Astrocyte (in vitro differentiated cells and primary cell): ENCODE results near the gene YTHDF1. TPM values are rescaled to one million over a fixed set of nuclear protein-coding genes. Genes with fewer than 3 reads are reported as not detected.

ENCODE experiments used
- DNase-seq: peaks from one replicate; pipeline ENCODE4 v3.0.0-alpha.2; 2010; ENCODE audit warnings: low read depth
- FAIRE-seq: peaks from 2 replicates; lab custom pipeline; 2011; peaks lifted over from hg19 to GRCh38; lab: Jason Lieb, UNC
- H2AFZ ChIP-seq: 2 replicates; pipeline ENCODE4 v1.6.0; 2012; ENCODE audit warnings: low read depth, low read length, inconsistent platforms
- H3K27ac ChIP-seq: 2 replicates; pipeline ENCODE4 v1.5.1; 2011; ENCODE audit warnings: low read depth, low read length, inconsistent platforms
- H3K27me3 ChIP-seq: 2 replicates; pipeline ENCODE4 v1.6.0; 2011; ENCODE audit warnings: low read length, inconsistent platforms; ENCODE audit not compliant: insufficient read depth
- H3K36me3 ChIP-seq: 2 replicates; pipeline ENCODE4 v1.5.1; 2011; ENCODE audit warnings: low read length, inconsistent platforms; ENCODE audit not compliant: insufficient read depth
- H3K4me1 ChIP-seq: 2 replicates; pipeline ENCODE4 v1.5.1; 2011; ENCODE audit warnings: low read length, inconsistent platforms; ENCODE audit not compliant: insufficient read depth
- H3K4me2 ChIP-seq: 2 replicates; pipeline ENCODE4 v1.6.0; 2012; ENCODE audit warnings: low read length, inconsistent platforms
- H3K4me3 ChIP-seq: 2 replicates; pipeline ENCODE4 v1.5.1; 2011; ENCODE audit warnings: low read depth, mild to moderate bottlenecking, low read length, inconsistent platforms; ENCODE audit not compliant: insufficient read depth
- H3K79me2 ChIP-seq: 2 replicates; pipeline ENCODE4 v1.6.0; 2012; ENCODE audit warnings: mild to moderate bottlenecking, low read length, inconsistent platforms; ENCODE audit not compliant: insufficient read depth
- H3K9ac ChIP-seq: 2 replicates; pipeline ENCODE4 v1.6.0; 2012; ENCODE audit warnings: mild to moderate bottlenecking, low read length, inconsistent platforms
- H3K9me3 ChIP-seq: 2 replicates; pipeline ENCODE4 v1.5.1; 2012; ENCODE audit warnings: low read depth, mild to moderate bottlenecking, low read length, inconsistent platforms; ENCODE audit not compliant: insufficient read depth
- H4K20me1 ChIP-seq: 2 replicates; pipeline ENCODE4 v1.6.0; 2012; ENCODE audit warnings: low read length, inconsistent platforms; ENCODE audit not compliant: insufficient read depth
- H3K27ac Mint-ChIP-seq: one replicate; pipeline ENCODE4 v1.8.0; 2021; ENCODE audit warnings: mild to moderate bottlenecking, mixed read lengths; ENCODE audit not compliant: unreplicated experiment
- H3K27me3 Mint-ChIP-seq: one replicate; pipeline ENCODE4 v1.8.0; 2021; ENCODE audit warnings: low read depth, mixed read lengths; ENCODE audit not compliant: unreplicated experiment
- H3K36me3 Mint-ChIP-seq: one replicate; pipeline ENCODE4 v1.8.0; 2021; ENCODE audit warnings: low read depth, mixed read lengths; ENCODE audit not compliant: unreplicated experiment
- H3K4me1 Mint-ChIP-seq: one replicate; pipeline ENCODE4 v1.8.0; 2021; ENCODE audit warnings: low read depth, mixed read lengths; ENCODE audit not compliant: unreplicated experiment
- H3K4me3 Mint-ChIP-seq: one replicate; pipeline ENCODE4 v1.8.0; 2021; ENCODE audit warnings: mild to moderate bottlenecking, moderate library complexity, mixed read lengths; ENCODE audit not compliant: unreplicated experiment
- H3K9me3 Mint-ChIP-seq: one replicate; pipeline ENCODE4 v1.8.0; 2021; ENCODE audit warnings: mild to moderate bottlenecking, mixed read lengths; ENCODE audit not compliant: unreplicated experiment
- CTCF ChIP-seq: IDR thresholded peaks from 2 replicates; pipeline ENCODE4 v1.5.1; 2011; ENCODE audit warnings: low read depth, mild to moderate bottlenecking, inconsistent platforms, low read length, moderate library complexity; ENCODE audit not compliant: insufficient read depth
- EZH2 ChIP-seq: IDR thresholded peaks from 2 replicates; pipeline ENCODE4 v1.6.1; 2012; ENCODE audit warnings: mild to moderate bottlenecking, low read length, inconsistent platforms; ENCODE audit not compliant: insufficient read depth
- total RNA-seq: library from RNA; stranded (reverse); gene quantifications from 2 replicates; pipeline ENCODE4 v1.2.1, GENCODE V29; 2021

YTHDF1 gene
- total RNA-seq, 1 donor from 2014 or later: 107 TPM

GRCh38 chr20:63208346-63208909 is 7.5 kb downstream of the YTHDF1 start:
- Histone ChIP-seq H3K9ac (no peak overlapping the region), H3K4me1 (peaks cover 16% of the 10 kb centered on the region), H3K9me3 (no peaks in the 10 kb centered on the region), H2AFZ (no peak overlapping the region), H3K79me2 (peaks cover 97% of the 10 kb centered on the region), H3K36me3 (peaks cover 60% of the 10 kb centered on the region), H4K20me1 (peaks cover 100% of the 10 kb centered on the region), H3K4me2 (no peak overlapping the region), H3K4me3 (no peak overlapping the region), H3K27me3 (no peaks in the 10 kb centered on the region), H3K27ac (no peak overlapping the region)
- Mint-ChIP-seq H3K4me1 (peaks cover 45% of the 10 kb centered on the region), H3K9me3 (no peaks in the 10 kb centered on the region), H3K4me3 (no peak overlapping the region), H3K27me3 (no peaks in the 10 kb centered on the region), H3K36me3 (peaks cover 33% of the 10 kb centered on the region), H3K27ac (no peak overlapping the region)
- FAIRE-seq: no peak
- no peak for DNase-seq
- no peak for TF ChIP-seq EZH2
- no peak for TF ChIP-seq CTCF

GRCh38 chr20:63206878-63207277 is 9.1 kb downstream of the YTHDF1 start:
- Histone ChIP-seq H3K27ac (no peak overlapping the region), H3K36me3 (peaks cover 57% of the 10 kb centered on the region), H3K9me3 (no peaks in the 10 kb centered on the region), H3K4me1 (peaks cover 7% of the 10 kb centered on the region), H3K79me2 (peaks cover 97% of the 10 kb centered on the region), H3K4me2 (peak overlapping the region; percentile 34), H3K4me3 (no peak overlapping the region), H3K27me3 (no peaks in the 10 kb centered on the region), H2AFZ (no peak overlapping the region), H4K20me1 (peaks cover 100% of the 10 kb centered on the region), H3K9ac (peak overlapping the region; percentile 46)
- H3K9me3 Mint-ChIP-seq: no peaks in the 10 kb centered on the region
- H3K27me3 Mint-ChIP-seq: no peaks in the 10 kb centered on the region
- no peak for FAIRE-seq
- peak; percentile 41 for DNase-seq
- TF ChIP-seq CTCF (no peak), EZH2 (no peak)
- peaks cover 35% of the 10 kb centered on the region for H3K4me1 Mint-ChIP-seq
- H3K4me3 Mint-ChIP-seq: no peak overlapping the region
- peak overlapping the region; percentile 62 for H3K27ac Mint-ChIP-seq
- H3K36me3 Mint-ChIP-seq: peaks cover 23% of the 10 kb centered on the region

- H4K20me1 ChIP-seq: peaks cover 100% of the 10 kb centered on the region
- no peak overlapping the region for H3K27ac ChIP-seq
- H3K4me3 ChIP-seq: no peak overlapping the region
- peaks cover 97% of the 10 kb centered on the region for H3K79me2 ChIP-seq
- Mint-ChIP-seq H3K27me3 (no peaks in the 10 kb centered on the region), H3K27ac (no peak overlapping the region), H3K9me3 (no peaks in the 10 kb centered on the region), H3K4me1 (peaks cover 33% of the 10 kb centered on the region), H3K36me3 (peaks cover 26% of the 10 kb centered on the region), H3K4me3 (no peak overlapping the region)
- peaks cover 59% of the 10 kb centered on the region for H3K36me3 ChIP-seq
- no peaks in the 10 kb centered on the region for H3K9me3 ChIP-seq
- H3K9ac ChIP-seq: no peak overlapping the region
- no peak for FAIRE-seq
- no peak overlapping the region for H3K4me2 ChIP-seq
- H3K27me3 ChIP-seq: no peaks in the 10 kb centered on the region
- peaks cover 7% of the 10 kb centered on the region for H3K4me1 ChIP-seq
- no peak overlapping the region for H2AFZ ChIP-seq
- TF ChIP-seq EZH2 (no peak), CTCF (no peak)
- DNase-seq: no peak
Observed at GRCh38 chr20:63205896-63206295, 10.0 kb downstream of the YTHDF1 start.
